Measurements from ENCODE around the gene UBAP2L. TPM values are rescaled to one million over a fixed set of nuclear protein-coding genes. Genes with fewer than 3 reads are reported as not detected.
A peak's percentile ranks its signal among the peaks of the same experiment; 100 is the strongest.

UBAP2L gene
- total and polyA plus RNA-seq, 9 of the 15 experiments (the other 6 are each of a cell fraction or from before 2014, with no cell fraction given), result 75.0 to 245 (median 119) TPM

DNA sequence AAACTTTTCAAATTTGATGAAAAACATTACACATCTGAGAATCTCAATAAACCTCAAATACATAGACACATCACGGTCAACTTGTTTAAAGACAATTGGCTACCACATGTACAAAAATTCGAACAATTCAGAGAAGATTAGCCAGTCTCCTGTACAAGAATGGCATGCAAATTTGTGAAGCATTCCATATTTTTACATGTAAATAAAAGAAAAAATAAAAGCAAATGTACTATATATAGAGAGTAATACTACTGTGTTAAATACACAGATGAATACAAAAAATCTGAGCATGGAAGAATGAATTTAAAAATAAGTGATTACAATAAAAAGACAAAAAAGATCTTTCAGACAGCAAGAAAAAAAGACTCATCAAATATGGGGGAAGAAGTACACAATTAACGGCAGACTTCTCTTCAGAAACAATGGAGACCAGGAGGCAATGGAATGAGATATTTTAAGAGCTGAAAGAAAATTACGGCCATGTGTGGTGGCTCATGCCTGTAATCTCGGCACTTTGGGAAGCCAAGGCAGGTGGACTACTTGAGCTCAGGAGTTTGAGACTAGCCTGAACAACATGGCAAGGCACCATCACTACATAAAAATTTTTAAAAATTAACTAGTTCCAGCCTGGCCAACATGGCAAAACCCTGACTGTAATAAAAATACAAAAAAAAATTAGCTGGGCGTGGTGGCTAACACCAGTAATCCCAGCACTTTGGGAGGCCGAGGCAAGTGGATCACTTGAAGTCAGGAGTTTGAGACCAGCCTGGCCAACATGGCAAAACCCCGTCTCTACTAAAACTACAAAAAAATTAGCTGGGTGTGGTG, 74.9 kb downstream of the UBAP2L start (continued):
- TF ChIP-seq ZNF785 (CRISPR knock-in tag; IDR thresholded peaks at IDR 0.05), result no peak
- TF ChIP-seq, protein P1, sequence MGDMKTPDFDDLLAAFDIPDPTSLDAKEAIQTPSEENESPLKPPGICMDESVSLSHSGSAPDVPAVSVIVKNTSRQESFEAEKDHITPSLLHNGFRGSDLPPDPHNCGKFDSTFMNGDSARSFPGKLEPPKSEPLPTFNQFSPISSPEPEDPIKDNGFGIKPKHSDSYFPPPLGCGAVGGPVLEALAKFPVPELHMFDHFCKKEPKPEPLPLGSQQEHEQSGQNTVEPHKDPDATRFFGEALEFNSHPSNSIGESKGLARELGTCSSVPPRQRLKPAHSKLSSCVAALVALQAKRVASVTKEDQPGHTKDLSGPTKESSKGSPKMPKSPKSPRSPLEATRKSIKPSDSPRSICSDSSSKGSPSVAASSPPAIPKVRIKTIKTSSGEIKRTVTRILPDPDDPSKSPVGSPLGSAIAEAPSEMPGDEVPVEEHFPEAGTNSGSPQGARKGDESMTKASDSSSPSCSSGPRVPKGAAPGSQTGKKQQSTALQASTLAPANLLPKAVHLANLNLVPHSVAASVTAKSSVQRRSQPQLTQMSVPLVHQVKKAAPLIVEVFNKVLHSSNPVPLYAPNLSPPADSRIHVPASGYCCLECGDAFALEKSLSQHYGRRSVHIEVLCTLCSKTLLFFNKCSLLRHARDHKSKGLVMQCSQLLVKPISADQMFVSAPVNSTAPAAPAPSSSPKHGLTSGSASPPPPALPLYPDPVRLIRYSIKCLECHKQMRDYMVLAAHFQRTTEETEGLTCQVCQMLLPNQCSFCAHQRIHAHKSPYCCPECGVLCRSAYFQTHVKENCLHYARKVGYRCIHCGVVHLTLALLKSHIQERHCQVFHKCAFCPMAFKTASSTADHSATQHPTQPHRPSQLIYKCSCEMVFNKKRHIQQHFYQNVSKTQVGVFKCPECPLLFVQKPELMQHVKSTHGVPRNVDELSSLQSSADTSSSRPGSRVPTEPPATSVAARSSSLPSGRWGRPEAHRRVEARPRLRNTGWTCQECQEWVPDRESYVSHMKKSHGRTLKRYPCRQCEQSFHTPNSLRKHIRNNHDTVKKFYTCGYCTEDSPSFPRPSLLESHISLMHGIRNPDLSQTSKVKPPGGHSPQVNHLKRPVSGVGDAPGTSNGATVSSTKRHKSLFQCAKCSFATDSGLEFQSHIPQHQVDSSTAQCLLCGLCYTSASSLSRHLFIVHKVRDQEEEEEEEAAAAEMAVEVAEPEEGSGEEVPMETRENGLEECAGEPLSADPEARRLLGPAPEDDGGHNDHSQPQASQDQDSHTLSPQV (IDR thresholded peaks at IDR 0.05), result no peak
- TF ChIP-seq, protein P2, sequence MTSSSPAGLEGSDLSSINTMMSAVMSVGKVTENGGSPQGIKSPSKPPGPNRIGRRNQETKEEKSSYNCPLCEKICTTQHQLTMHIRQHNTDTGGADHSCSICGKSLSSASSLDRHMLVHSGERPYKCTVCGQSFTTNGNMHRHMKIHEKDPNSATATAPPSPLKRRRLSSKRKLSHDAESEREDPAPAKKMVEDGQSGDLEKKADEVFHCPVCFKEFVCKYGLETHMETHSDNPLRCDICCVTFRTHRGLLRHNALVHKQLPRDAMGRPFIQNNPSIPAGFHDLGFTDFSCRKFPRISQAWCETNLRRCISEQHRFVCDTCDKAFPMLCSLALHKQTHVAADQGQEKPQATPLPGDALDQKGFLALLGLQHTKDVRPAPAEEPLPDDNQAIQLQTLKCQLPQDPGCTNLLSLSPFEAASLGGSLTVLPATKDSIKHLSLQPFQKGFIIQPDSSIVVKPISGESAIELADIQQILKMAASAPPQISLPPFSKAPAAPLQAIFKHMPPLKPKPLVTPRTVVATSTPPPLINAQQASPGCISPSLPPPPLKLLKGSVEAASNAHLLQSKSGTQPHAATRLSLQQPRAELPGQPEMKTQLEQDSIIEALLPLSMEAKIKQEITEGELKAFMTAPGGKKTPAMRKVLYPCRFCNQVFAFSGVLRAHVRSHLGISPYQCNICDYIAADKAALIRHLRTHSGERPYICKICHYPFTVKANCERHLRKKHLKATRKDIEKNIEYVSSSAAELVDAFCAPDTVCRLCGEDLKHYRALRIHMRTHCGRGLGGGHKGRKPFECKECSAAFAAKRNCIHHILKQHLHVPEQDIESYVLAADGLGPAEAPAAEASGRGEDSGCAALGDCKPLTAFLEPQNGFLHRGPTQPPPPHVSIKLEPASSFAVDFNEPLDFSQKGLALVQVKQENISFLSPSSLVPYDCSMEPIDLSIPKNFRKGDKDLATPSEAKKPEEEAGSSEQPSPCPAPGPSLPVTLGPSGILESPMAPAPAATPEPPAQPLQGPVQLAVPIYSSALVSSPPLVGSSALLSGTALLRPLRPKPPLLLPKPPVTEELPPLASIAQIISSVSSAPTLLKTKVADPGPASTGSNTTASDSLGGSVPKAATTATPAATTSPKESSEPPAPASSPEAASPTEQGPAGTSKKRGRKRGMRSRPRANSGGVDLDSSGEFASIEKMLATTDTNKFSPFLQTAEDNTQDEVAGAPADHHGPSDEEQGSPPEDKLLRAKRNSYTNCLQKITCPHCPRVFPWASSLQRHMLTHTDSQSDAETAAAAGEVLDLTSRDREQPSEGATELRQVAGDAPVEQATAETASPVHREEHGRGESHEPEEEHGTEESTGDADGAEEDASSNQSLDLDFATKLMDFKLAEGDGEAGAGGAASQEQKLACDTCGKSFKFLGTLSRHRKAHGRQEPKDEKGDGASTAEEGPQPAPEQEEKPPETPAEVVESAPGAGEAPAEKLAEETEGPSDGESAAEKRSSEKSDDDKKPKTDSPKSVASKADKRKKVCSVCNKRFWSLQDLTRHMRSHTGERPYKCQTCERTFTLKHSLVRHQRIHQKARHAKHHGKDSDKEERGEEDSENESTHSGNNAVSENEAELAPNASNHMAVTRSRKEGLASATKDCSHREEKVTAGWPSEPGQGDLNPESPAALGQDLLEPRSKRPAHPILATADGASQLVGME (CRISPR knock-in tag; IDR thresholded peaks at IDR 0.05), result no peak
- TF ChIP-seq, protein P3, sequence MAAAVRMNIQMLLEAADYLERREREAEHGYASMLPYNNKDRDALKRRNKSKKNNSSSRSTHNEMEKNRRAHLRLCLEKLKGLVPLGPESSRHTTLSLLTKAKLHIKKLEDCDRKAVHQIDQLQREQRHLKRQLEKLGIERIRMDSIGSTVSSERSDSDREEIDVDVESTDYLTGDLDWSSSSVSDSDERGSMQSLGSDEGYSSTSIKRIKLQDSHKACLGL (CRISPR knock-in tag; IDR thresholded peaks at IDR 0.05; ENCODE audit: borderline replicate concordance, poor library complexity, severe bottlenecking), result no peak
- no peak for TF ChIP-seq ZNF561 (CRISPR knock-in tag; conservative IDR thresholded peaks at IDR 0.05)
- no peak for TF ChIP-seq FOXJ3 (CRISPR knock-in tag; IDR thresholded peaks at IDR 0.05)
- no peak for TF ChIP-seq ZKSCAN3 (CRISPR knock-in tag; IDR thresholded peaks at IDR 0.05)
- TF ChIP-seq HSF4 (CRISPR knock-in tag; IDR thresholded peaks at IDR 0.05; ENCODE audit: borderline replicate concordance), result no peak
- TF ChIP-seq, protein P4, sequence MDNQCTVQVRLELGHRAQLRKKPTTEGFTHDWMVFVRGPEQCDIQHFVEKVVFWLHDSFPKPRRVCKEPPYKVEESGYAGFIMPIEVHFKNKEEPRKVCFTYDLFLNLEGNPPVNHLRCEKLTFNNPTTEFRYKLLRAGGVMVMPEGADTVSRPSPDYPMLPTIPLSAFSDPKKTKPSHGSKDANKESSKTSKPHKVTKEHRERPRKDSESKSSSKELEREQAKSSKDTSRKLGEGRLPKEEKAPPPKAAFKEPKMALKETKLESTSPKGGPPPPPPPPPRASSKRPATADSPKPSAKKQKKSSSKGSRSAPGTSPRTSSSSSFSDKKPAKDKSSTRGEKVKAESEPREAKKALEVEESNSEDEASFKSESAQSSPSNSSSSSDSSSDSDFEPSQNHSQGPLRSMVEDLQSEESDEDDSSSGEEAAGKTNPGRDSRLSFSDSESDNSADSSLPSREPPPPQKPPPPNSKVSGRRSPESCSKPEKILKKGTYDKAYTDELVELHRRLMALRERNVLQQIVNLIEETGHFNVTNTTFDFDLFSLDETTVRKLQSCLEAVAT (IDR thresholded peaks at IDR 0.05), result peak; percentile 46 to 87; a peak in 1 of 4 replicates
- TF ChIP-seq ZFP1 (CRISPR knock-in tag; IDR thresholded peaks at IDR 0.05), result no peak
- TF ChIP-seq, protein P5, sequence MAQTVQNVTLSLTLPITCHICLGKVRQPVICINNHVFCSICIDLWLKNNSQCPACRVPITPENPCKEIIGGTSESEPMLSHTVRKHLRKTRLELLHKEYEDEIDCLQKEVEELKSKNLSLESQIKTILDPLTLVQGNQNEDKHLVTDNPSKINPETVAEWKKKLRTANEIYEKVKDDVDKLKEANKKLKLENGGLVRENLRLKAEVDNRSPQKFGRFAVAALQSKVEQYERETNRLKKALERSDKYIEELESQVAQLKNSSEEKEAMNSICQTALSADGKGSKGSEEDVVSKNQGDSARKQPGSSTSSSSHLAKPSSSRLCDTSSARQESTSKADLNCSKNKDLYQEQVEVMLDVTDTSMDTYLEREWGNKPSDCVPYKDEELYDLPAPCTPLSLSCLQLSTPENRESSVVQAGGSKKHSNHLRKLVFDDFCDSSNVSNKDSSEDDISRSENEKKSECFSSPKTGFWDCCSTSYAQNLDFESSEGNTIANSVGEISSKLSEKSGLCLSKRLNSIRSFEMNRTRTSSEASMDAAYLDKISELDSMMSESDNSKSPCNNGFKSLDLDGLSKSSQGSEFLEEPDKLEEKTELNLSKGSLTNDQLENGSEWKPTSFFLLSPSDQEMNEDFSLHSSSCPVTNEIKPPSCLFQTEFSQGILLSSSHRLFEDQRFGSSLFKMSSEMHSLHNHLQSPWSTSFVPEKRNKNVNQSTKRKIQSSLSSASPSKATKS (CRISPR knock-in tag; IDR thresholded peaks at IDR 0.05), result no peak
- TF ChIP-seq FOXA1 (IDR thresholded peaks at IDR 0.05; ENCODE audit: borderline replicate concordance), result no peak
